ENCODE data around the gene ITGAL. TPM values are rescaled to one million over a fixed set of nuclear protein-coding genes. Genes with fewer than 3 reads are reported as not detected.

Gene ITGAL
- total and polyA plus RNA-seq, 2 of the 13 experiments (the other 11 are each of a cell fraction or from before 2014, with no cell fraction given) = 0.86 to 1.2 TPM

DNA sequence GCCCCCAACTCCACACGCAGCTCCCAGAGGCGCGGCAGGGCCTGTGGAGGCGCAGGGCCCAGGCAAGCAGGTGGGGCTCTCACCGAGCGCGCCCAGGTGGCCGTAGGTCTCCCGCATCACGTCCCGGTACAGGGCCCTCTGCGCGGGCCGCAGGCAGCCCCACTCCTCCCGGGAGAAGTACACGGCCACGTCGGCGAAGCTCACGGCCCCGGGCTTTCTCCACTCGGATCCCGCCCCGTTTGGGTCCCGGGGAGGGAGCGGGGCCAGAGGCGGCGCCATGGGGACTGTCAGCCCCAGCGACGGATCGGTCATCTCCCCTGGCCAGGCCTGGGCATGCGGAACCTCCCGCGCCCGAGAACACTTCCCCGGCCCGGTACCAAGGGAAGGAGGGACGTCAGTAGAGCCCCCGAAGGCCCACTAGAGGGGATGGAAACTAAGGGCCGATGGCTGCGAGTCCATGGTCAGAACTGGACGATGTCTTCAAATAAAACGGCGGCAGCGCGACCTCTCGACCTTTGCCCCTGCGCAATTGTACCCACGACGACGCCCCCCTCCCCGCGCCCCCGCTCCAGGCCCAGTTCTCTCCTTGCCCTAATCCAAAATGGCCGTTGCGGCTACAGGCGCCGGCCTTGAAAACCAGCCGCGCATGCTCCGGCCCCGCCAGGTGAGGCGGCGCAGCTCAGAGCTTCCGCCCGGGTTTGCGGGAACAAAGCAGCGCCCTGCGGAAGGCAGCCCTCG is 62.0 kb downstream of the ITGAL start, which contains the start of gene ZNF747 (continued):
- TF ChIP-seq, protein P1, sequence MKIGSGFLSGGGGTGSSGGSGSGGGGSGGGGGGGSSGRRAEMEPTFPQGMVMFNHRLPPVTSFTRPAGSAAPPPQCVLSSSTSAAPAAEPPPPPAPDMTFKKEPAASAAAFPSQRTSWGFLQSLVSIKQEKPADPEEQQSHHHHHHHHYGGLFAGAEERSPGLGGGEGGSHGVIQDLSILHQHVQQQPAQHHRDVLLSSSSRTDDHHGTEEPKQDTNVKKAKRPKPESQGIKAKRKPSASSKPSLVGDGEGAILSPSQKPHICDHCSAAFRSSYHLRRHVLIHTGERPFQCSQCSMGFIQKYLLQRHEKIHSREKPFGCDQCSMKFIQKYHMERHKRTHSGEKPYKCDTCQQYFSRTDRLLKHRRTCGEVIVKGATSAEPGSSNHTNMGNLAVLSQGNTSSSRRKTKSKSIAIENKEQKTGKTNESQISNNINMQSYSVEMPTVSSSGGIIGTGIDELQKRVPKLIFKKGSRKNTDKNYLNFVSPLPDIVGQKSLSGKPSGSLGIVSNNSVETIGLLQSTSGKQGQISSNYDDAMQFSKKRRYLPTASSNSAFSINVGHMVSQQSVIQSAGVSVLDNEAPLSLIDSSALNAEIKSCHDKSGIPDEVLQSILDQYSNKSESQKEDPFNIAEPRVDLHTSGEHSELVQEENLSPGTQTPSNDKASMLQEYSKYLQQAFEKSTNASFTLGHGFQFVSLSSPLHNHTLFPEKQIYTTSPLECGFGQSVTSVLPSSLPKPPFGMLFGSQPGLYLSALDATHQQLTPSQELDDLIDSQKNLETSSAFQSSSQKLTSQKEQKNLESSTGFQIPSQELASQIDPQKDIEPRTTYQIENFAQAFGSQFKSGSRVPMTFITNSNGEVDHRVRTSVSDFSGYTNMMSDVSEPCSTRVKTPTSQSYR (CRISPR knock-in tag; IDR thresholded peaks at IDR 0.05; ENCODE audit: borderline replicate concordance) = no peak
- TF ChIP-seq NR2C2 (CRISPR knock-in tag; IDR thresholded peaks at IDR 0.05; ENCODE audit: borderline replicate concordance) = peak; percentile 99
- TF ChIP-seq NCOR1 (IDR thresholded peaks at IDR 0.05; ENCODE audit: borderline replicate concordance, low read length) = peak; percentile 75; the same call in 1 of the 2 replicates
- TF ChIP-seq ISL2 (CRISPR knock-in tag; IDR thresholded peaks at IDR 0.05) = peak; percentile 58; the same call in 1 of the 2 replicates
- peak; percentile 30; the same call in 1 of the 2 replicates for TF ChIP-seq RFXANK (CRISPR knock-in tag; IDR thresholded peaks at IDR 0.05)
- 0 out of 2 replicates have a peak, but pooled peaks have one; percentile 6 for TF ChIP-seq ZBTB8A (CRISPR knock-in tag; IDR thresholded peaks at IDR 0.05; ENCODE audit: borderline replicate concordance, low read depth)
- peak; percentile 83 for TF ChIP-seq IKZF4 (CRISPR knock-in tag; IDR thresholded peaks at IDR 0.05; ENCODE audit: borderline replicate concordance, low read depth, not compliant biosample characterization)
- TF ChIP-seq, protein P2, sequence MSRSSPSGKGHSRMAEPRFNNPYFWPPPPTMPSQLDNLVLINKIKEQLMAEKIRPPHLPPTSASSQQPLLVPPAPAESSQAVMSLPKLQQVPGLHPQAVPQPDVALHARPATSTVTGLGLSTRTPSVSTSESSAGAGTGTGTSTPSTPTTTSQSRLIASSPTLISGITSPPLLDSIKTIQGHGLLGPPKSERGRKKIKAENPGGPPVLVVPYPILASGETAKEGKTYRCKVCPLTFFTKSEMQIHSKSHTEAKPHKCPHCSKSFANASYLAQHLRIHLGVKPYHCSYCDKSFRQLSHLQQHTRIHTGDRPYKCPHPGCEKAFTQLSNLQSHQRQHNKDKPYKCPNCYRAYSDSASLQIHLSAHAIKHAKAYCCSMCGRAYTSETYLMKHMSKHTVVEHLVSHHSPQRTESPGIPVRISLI (CRISPR knock-in tag; IDR thresholded peaks at IDR 0.05; ENCODE audit: borderline replicate concordance) = no peak; the same call in 1 of the 2 replicates
- TF ChIP-seq, protein P3, sequence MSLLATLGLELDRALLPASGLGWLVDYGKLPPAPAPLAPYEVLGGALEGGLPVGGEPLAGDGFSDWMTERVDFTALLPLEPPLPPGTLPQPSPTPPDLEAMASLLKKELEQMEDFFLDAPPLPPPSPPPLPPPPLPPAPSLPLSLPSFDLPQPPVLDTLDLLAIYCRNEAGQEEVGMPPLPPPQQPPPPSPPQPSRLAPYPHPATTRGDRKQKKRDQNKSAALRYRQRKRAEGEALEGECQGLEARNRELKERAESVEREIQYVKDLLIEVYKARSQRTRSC (CRISPR knock-in tag; IDR thresholded peaks at IDR 0.05; ENCODE audit: low read depth) = no peak
- no peak for TF ChIP-seq ZNF879 (CRISPR knock-in tag; IDR thresholded peaks at IDR 0.05)
- TF ChIP-seq HNRNPL (IDR thresholded peaks at IDR 0.05; ENCODE audit: low read depth, low read length) = peak; percentile 77; the same call in 1 of the 2 replicates
- TF ChIP-seq, protein P4, sequence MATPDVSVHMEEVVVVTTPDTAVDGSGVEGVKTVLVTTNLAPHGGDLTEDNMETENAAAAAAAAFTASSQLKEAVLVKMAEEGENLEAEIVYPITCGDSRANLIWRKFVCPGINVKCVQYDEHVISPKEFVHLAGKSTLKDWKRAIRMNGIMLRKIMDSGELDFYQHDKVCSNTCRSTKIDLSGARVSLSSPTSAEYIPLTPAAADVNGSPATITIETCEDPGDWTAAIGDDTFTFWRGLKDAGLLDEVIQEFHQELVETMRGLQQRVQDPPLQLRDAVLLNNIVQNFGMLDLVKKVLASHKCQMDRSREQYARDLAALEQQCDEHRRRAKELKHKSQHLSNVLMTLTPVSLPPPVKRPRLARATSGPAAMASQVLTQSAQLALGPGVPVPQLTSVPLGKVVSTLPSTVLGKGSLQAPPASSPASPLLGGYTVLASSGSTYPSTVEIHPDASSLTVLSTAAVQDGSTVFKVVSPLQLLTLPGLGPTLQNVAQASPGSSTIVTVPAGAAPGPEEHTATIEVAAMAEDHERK (CRISPR knock-in tag; IDR thresholded peaks at IDR 0.05; ENCODE audit: low read depth) = peak; percentile 95
- 0 out of 2 replicates have a peak, but pooled peaks have one; percentile 38 for TF ChIP-seq PCBP1 (IDR thresholded peaks at IDR 0.05; ENCODE audit: borderline replicate concordance, low read depth, low read length)
- peak; percentile 68 to 95; a peak in 3 of 4 replicates for TF ChIP-seq NR2F1 (CRISPR knock-in tag; IDR thresholded peaks at IDR 0.05)
- TF ChIP-seq, protein P5, sequence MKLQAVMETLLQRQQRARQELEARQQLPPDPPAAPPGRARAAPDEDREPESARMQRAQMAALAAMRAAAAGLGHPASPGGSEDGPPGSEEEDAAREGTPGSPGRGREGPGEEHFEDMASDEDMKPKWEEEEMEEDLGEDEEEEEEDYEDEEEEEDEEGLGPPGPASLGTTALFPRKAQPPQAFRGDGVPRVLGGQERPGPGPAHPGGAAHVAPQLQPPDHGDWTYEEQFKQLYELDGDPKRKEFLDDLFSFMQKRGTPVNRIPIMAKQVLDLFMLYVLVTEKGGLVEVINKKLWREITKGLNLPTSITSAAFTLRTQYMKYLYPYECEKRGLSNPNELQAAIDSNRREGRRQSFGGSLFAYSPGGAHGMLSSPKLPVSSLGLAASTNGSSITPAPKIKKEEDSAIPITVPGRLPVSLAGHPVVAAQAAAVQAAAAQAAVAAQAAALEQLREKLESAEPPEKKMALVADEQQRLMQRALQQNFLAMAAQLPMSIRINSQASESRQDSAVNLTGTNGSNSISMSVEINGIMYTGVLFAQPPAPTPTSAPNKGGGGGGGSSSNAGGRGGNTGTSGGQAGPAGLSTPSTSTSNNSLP (IDR thresholded peaks at IDR 0.05; ENCODE audit: low read depth, low read length) = 0 out of 2 replicates have a peak, but pooled peaks have one; percentile 43
- peak; percentile 51 for TF ChIP-seq RNF2 (conservative IDR thresholded peaks at IDR 0.05; ENCODE audit: low read depth)
- TF ChIP-seq, protein P6, sequence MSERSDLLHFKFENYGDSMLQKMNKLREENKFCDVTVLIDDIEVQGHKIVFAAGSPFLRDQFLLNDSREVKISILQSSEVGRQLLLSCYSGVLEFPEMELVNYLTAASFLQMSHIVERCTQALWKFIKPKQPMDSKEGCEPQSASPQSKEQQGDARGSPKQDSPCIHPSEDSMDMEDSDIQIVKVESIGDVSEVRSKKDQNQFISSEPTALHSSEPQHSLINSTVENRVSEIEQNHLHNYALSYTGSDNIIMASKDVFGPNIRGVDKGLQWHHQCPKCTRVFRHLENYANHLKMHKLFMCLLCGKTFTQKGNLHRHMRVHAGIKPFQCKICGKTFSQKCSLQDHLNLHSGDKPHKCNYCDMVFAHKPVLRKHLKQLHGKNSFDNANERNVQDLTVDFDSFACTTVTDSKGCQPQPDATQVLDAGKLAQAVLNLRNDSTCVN (CRISPR knock-in tag; IDR thresholded peaks at IDR 0.05; ENCODE audit: borderline replicate concordance) = 0 out of 2 replicates have a peak, but pooled peaks have one; percentile 33
- peak; percentile 100 for TF ChIP-seq HOXA3 (CRISPR knock-in tag; IDR thresholded peaks at IDR 0.05)
